OCI-LY1 (cell line): ENCODE data around the gene C1orf94.

ENCODE experiments used
- CTCF ChIP-seq: fragments of 200-600 bp; sonication (generic), shearing (Covaris generic); IDR thresholded peaks from 2 replicates; pipeline ENCODE4 v1.5.1; 2017; ENCODE audit warnings: mild to moderate bottlenecking, antibody characterized with exemption, low read length, moderate library complexity, mixed read lengths
- EZH2 ChIP-seq: fragments of 200-600 bp; sonication (generic), shearing (Covaris generic); IDR thresholded peaks from 2 replicates; pipeline ENCODE4 v1.8.0; 2017; ENCODE audit warnings: borderline replicate concordance, mixed run types, mild to moderate bottlenecking, antibody characterized with exemption, low read length, moderate library complexity, mixed read lengths

- TF ChIP-seq CTCF = no peak
- TF ChIP-seq EZH2 = no peak
Measured at GRCh38 chr1:34132161-34132420, 44.6 kb upstream of the C1orf94 start.
